ENCODE data around the gene OGA. TPM values are rescaled to one million over a fixed set of nuclear protein-coding genes. Genes with fewer than 3 reads are reported as not detected.

Gene OGA
- total RNA-seq, 1 donor from 2014 or later: 119 TPM

- Histone ChIP-seq H3K4me1 (ENCODE audit: insufficient read depth, low read length) (no peaks in the 10 kb centered on the region), H2AFZ (ENCODE audit: low read depth, low read length) (no peak overlapping the region), H3K27me3 (ENCODE audit: insufficient read depth, low read length) (peaks cover 25% of the 10 kb centered on the region), H3K79me2 (ENCODE audit: insufficient read depth, low read length) (no peaks in the 10 kb centered on the region), H3K27ac (ENCODE audit: low read depth, low read length) (no peak overlapping the region), H3K9me3 (ENCODE audit: insufficient read depth, low read depth, low read length) (no peaks in the 10 kb centered on the region), H3K36me3 (ENCODE audit: insufficient read depth, low read length) (no peaks in the 10 kb centered on the region), H3K4me3 (ENCODE audit: insufficient read depth, low read depth, low read length) (no peak overlapping the region), H3K4me2 (ENCODE audit: low read length) (no peak overlapping the region), H3K9ac (ENCODE audit: low read length) (no peak overlapping the region), H4K20me1 (ENCODE audit: insufficient read depth, low read length) (no peaks in the 10 kb centered on the region)
- Mint-ChIP-seq H3K36me3 (ENCODE audit: low read depth, unreplicated experiment) (peaks cover 13% of the 10 kb centered on the region), H3K4me1 (ENCODE audit: low read depth, unreplicated experiment) (no peaks in the 10 kb centered on the region), H3K27ac (ENCODE audit: unreplicated experiment) (no peak overlapping the region), H3K4me3 (ENCODE audit: unreplicated experiment) (no peak overlapping the region), H3K9me3 (ENCODE audit: unreplicated experiment) (peaks cover 5% of the 10 kb centered on the region), H3K27me3 (ENCODE audit: low read depth, unreplicated experiment) (peaks cover 71% of the 10 kb centered on the region)
- no peak for DNase-seq (ENCODE audit: low read depth)
- TF ChIP-seq EZH2 (IDR thresholded peaks at IDR 0.05; ENCODE audit: insufficient read depth, low read length) (no peak), CTCF (IDR thresholded peaks at IDR 0.05; ENCODE audit: insufficient read depth, low read depth, low read length) (no peak)
- FAIRE-seq: no peak
These were observed 51.3 kb downstream of the OGA start for GRCh38 chr10:101766753-101767599.

GRCh38 chr10:101766306-101766705 is 51.9 kb downstream of the OGA start:
- no peak for FAIRE-seq
- Histone ChIP-seq H3K79me2 (ENCODE audit: insufficient read depth, low read length) (no peaks in the 10 kb centered on the region), H3K36me3 (ENCODE audit: insufficient read depth, low read length) (no peaks in the 10 kb centered on the region), H3K4me1 (ENCODE audit: insufficient read depth, low read length) (no peaks in the 10 kb centered on the region), H3K27me3 (ENCODE audit: insufficient read depth, low read length) (peaks cover 19% of the 10 kb centered on the region), H3K4me3 (ENCODE audit: insufficient read depth, low read depth, low read length) (no peak overlapping the region), H3K9me3 (ENCODE audit: insufficient read depth, low read depth, low read length) (no peaks in the 10 kb centered on the region), H3K9ac (ENCODE audit: low read length) (no peak overlapping the region), H2AFZ (ENCODE audit: low read depth, low read length) (no peak overlapping the region), H3K4me2 (ENCODE audit: low read length) (no peak overlapping the region), H3K27ac (ENCODE audit: low read depth, low read length) (no peak overlapping the region), H4K20me1 (ENCODE audit: insufficient read depth, low read length) (no peaks in the 10 kb centered on the region)
- DNase-seq (ENCODE audit: low read depth): no peak
- peaks cover 5% of the 10 kb centered on the region for H3K9me3 Mint-ChIP-seq (ENCODE audit: unreplicated experiment)
- no peaks in the 10 kb centered on the region for H3K4me1 Mint-ChIP-seq (ENCODE audit: low read depth, unreplicated experiment)
- H3K27me3 Mint-ChIP-seq (ENCODE audit: low read depth, unreplicated experiment): peaks cover 71% of the 10 kb centered on the region
- peaks cover 11% of the 10 kb centered on the region for H3K36me3 Mint-ChIP-seq (ENCODE audit: low read depth, unreplicated experiment)
- peak overlapping the region; percentile 2 for H3K4me3 Mint-ChIP-seq (ENCODE audit: unreplicated experiment)
- H3K27ac Mint-ChIP-seq (ENCODE audit: unreplicated experiment): no peak overlapping the region
- TF ChIP-seq CTCF (IDR thresholded peaks at IDR 0.05; ENCODE audit: insufficient read depth, low read depth, low read length): no peak
- TF ChIP-seq EZH2 (IDR thresholded peaks at IDR 0.05; ENCODE audit: insufficient read depth, low read length): no peak
